22Rv1 (cell line): Measurements from ENCODE around the gene DPM2.

Source experiments
- H3K27ac ChIP-seq: fragments of 450-650 bp; 2 replicates; pipeline ENCODE4 v1.5.1; 2017
- ZFX ChIP-seq: fragments of 450-650 bp; IDR thresholded peaks from 2 replicates; pipeline ENCODE4 v1.6.1; 2017; ENCODE audit warnings: antibody characterized with exemption, borderline replicate concordance
- TF ChIP-seq, protein P1 (sequence below): fragments of 450-650 bp; IDR thresholded peaks from 2 replicates; pipeline ENCODE4 v1.5.1; 2017; ENCODE audit warnings: mild to moderate bottlenecking

The DPM2 gene

GRCh38 chr9:127971357-127972235 lies 33.9 kb upstream of the DPM2 start:
- H3K27ac ChIP-seq, result no peak overlapping the region; the same call in 1 of the 2 replicates
- TF ChIP-seq, protein P1, sequence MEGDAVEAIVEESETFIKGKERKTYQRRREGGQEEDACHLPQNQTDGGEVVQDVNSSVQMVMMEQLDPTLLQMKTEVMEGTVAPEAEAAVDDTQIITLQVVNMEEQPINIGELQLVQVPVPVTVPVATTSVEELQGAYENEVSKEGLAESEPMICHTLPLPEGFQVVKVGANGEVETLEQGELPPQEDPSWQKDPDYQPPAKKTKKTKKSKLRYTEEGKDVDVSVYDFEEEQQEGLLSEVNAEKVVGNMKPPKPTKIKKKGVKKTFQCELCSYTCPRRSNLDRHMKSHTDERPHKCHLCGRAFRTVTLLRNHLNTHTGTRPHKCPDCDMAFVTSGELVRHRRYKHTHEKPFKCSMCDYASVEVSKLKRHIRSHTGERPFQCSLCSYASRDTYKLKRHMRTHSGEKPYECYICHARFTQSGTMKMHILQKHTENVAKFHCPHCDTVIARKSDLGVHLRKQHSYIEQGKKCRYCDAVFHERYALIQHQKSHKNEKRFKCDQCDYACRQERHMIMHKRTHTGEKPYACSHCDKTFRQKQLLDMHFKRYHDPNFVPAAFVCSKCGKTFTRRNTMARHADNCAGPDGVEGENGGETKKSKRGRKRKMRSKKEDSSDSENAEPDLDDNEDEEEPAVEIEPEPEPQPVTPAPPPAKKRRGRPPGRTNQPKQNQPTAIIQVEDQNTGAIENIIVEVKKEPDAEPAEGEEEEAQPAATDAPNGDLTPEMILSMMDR, result no peak
- TF ChIP-seq ZFX, result no peak

DNA sequence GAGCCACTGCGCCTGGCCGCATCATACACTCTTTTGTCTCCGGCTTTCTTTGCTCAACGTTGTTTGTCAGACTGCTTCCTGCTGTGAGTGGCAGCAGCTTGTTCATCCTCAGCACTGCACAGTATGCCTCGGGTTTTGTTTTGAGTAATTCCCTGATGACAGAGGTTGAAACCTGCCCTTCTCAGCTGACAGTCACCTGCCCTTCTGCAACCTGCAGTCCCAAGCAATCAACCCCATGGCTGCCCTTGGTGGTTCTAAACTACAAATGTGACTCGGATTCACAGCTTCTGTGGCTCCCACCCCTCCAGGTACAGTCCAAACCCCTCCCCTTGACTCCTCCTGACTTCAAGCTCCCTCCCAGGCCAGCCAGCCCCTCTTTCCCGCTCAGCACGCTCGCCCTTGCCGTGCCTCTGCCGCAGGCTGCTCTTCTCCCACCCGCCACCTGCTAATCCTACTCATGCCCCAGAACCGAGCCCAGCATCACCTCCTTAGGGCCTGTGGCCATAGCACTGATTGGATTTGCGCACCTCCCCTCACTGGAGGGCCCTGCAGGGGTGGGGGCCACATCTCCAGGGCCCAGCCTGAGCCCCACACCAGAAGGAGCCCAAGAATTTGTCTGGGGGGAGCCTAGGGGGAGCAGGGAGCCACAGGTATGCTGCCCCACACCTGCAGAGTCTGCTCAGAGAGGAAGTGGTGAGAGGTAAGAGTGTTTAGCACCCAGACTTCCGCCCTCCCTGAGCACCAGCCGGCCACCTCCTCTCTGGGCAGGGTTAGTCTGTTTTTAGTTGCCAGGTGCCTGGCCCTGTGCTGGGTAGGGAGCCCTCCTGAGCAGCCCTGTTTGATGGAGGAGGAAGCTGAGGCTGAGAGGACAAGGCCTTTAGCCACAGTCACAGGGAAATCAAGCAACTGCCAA lies 33.0 kb upstream of the DPM2 start:
- TF ChIP-seq, protein P1, result no peak
- no peak for TF ChIP-seq ZFX
- H3K27ac ChIP-seq, result peak overlapping the region; percentile 63

DNA sequence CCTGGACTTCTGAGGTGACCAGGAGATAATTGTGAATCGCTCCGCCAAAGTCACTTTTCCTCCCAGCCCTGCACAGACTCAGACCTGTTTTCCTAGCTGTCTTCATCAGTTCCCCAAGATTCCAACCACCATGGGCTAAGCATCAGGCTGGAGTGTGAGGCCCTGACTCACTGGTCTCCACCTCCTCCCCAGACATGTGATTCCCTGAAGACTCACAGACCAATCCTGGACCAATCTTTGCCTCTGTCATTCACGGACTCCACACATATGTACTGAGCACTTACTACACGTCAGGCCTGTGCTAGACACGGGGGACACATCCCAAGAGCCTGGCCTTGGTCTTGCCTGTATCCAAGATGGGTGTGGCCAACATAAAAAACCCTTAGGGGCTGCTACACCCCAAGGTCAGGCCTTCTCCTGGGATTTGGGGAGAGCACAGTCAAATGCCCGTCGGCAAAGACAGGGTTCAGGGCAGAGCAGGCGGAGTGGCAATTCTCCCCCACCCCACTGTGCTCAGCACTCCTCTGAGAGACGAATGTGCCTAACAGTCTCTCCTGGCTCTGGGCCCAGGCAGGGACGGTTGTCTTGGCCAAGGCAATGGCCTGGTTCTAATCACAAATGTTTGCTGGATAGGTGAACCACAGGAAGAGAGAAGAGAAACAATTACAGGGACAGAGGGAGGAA lies 31.2 kb upstream of the DPM2 start:
- TF ChIP-seq, protein P1, result no peak
- no peak for TF ChIP-seq ZFX
- H3K27ac ChIP-seq, result peak overlapping the region; percentile 63

DNA sequence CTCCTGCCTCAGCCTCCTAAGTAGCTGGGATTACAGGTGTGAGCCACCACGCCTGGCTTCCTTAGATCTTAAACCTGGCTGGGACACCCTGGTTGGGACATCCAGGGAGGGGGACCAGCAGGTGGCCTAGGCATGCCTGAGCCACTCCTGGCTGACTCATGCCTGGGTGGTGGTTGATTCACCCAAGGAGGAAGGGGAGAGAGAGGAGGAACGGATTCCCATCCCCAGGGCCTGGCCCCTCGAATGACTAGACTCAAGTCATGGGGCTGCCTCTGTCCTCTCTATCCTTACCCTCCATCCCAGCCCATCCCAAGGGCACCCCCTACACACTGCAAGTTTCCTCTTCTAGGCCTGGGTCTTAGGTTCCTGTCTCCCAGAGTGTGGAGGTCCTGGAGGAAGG lies 30.4 kb upstream of the DPM2 start:
- no peak for TF ChIP-seq ZFX
- TF ChIP-seq, protein P1, result no peak
- peak overlapping the region; percentile 63 for H3K27ac ChIP-seq

- no peak overlapping the region for H3K27ac ChIP-seq
- TF ChIP-seq, protein P1, result no peak
- no peak for TF ChIP-seq ZFX
Measured at GRCh38 chr9:127967151-127967809, 29.6 kb upstream of the DPM2 start.

DNA sequence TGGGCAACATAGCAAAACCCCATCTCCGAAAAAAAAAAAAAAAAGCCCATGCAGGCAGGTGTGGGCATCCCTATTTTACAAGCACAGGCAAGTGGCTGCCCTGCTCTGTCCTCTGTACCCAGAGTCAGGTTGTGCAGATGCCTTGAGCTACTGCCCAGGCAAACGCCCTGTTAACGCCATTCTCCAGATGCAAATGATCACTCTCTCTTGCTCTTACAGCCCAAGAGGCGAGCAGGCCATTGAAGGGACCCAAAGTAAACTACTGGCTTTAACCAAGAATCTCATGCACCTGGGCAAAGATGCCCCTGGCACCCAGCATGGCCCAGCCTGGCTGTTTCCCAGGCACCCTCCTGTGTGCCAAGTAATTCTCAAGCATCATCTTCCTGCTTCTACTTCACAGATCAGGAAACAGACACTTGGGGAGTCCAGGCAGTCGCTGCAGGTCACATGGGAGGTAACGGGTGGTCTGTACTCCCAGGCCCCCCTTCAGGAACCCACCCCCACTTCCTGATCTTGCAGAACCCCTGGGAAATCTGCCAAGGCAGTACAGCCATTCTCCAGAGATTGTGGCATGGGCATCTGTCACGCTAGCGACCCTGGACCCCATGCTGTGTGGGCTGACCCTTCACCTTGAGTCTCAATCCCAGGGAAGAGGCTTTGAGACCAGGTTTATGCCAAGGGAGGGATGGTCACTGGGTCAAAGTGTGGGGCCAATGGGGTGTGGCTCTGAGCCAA lies 28.9 kb upstream of the DPM2 start:
- peak overlapping the region; percentile 79 for H3K27ac ChIP-seq

More for the DNA sequence above, 28.9 kb upstream of the DPM2 start:
- TF ChIP-seq, protein P1, result no peak
- no peak for TF ChIP-seq ZFX
